NCI-H128 (cell line): ENCODE results near the gene TRIM52.
"Not testable (repeated sequence)": the region's sequence is repeated elsewhere in the genome, so short reads cannot be mapped to it uniquely, and the experiment has no call there.

ENCODE experiments used
- DNase-seq: peaks from one replicate; lab custom pipeline; 2025; ENCODE audit not compliant: unreplicated experiment; lab: John Stamatoyannopoulos, UW

Gene TRIM52

DNA sequence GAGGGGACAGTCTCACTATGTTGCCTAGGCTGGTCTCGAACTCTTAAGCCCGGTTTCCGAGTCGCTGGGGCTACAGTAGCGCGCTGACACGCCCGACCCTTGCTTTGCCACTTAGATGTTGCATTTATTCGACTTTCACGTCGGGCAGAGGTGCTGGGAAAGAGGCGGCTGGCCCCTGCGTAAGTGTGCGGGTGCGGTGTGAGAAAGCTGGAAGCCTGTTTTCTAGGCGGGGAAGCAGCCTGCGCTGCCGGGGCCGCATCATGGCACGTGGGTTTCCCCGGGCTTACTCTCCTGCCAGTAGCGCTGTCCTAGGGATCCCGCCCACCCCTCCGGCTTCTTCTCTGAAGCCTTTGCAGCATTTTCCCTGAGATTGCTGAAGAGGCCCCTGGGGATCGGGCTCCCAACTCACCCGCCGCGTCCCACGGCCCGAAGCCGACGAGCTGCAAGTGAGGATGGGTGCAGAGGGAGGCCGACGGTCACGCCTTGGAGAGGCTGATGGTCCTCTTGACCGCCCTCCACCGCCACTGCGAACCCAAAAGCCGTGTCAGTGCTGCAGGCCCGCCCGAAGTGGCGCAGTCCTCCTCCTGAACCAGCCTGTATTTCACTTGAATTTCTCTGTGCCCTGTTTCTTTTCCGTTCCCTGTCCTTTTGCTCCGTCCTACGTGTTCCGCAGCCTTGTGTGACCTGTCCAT is 43.7 kb downstream of the TRIM52 start:
- no peak for DNase-seq

DNA sequence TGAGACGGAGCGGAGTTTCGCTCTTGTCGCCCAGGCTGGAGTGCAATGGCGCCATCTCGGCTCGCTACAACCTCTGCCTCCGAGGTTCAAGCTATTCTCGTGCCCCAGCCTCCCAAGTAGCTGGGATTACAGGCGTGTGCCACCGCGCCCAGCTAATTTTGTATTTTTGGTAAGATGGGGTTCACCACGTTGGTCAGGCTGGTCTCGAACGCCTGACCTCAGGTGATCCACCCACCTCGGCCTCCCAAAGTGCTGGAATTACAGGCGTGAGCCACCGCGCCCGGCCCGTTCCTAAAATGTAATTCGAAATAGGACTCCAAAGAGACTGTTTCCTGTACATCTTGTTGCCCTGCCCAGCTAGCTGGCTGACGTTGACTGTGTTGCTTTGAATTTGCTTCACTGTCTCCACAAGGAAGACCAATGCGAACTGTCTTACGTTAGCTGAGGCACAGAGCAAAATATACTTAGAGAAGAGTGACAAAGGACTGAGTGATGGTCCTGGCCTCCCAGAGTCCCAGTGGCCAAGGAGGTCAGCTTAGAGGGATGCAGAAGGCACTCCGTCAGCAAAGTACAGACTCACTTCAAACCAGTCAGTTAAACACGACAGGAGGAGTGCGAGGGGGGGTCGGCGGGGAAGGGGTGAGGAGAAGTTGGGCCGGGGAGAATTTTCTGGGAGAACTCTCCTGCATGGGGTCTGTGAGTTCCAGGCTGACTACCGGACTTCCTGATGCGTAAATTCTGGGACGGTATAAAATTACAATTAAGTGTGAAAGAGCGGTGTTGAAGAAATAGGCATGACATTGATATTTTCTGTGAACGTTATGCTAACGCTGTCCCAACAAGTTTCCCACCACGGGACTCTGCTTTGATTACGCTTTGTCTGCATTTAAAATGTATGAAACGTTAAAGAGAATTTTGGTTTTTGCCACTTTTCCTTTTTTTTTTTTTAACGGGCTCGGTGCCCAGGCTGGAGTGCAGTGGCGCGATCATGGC is 44.6 kb downstream of the TRIM52 start:
- DNase-seq, result no peak

DNA sequence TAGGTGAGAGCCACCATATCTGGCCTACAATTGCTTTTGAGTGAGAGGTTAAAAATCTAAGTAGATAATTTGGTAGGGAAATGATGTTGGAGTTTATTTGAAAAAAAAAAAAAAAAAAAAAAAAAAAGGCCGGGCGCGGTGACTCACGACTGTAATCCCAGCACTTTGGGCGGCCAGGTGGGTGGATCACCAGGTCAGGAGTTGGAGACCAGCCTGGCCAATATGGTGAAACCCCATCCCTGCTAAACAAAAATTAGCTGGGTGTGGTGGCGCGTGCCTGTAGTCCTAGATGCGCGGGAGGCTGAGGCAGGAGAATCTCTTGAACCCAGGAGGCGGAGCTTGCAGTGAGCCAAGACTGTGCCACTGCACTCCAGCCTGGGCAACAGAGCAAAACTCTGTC is 46.7 kb downstream of the TRIM52 start:
- DNase-seq, result not testable (repeated sequence)

DNA sequence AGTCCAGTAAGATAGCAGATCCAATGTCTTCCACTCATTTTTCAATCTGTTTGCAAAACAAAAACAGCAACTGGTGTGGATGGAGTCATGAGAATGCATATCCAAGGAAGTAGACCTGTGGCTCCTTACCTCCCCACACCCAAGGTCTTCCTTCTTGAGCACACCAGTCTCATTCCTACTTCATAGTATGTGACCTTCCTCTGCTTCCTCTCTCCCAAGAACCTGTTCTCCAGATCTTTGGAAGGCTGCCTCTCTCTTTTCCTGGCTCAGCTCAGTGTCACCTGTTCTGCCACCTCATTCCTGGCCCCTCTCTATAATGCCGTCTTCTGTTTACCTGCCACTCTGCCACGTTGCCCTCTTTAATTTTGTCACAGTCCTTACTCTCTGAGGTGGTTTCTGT is 48.0 kb downstream of the TRIM52 start:
- DNase-seq, result no peak

DNA sequence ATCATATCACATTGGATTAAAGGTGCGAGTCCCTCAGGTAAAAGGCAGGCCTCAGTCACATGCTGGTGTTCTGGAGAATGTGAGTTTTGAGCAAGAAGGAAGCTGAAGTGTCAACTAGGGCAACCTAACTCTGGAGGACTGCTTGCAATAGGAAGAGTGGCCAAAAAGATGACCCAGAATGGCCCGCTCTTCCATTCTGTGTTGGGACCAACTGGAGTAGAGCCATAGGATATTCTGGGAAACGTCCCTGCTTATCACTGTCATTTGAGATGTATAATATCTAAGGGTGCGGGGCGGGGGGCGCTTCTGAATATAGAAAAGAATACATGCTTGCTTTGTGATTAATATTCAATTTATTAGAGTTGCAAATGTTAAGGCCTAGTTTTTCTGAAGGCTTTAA is 48.9 kb downstream of the TRIM52 start:
- no peak for DNase-seq

DNA sequence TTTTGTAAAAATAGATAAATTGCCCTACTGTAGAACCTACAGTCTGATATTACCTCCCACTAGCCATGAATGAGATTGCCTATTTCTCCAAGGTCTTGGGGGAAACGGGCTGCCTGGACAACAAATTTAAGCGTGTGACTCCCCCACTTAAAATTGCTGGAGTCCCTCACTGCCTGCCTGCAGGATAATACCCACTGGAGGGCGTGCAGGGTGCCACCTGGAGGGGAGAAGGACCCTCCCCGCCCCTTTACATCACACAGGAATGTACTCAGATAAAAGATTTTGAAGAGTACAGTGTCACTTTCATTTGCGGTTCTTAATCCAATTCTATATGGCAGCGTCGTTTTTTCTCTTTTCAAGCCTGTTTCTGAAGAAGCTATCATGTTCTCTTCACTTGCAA is 49.7 kb downstream of the TRIM52 start:
- no peak for DNase-seq

DNA sequence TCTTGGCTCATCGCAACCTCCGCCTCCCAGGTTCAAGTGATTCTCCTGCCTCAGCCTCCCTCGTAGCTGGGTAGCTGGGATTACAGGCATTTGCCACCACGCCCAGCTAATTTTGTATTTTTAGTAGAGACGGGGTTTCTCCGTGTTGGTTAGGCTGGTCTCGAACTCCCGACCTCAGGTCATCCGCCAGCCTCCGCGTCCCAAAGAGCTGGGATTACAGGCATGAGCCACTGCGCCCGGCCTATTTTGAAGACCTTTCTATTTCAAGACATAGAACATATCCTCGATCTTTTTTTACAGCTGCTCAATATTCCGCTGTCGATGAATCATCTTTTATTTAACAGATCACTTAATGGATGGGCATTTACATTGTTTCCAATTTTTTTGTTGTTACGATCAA is 50.2 kb downstream of the TRIM52 start:
- DNase-seq, result not testable (repeated sequence)

DNA sequence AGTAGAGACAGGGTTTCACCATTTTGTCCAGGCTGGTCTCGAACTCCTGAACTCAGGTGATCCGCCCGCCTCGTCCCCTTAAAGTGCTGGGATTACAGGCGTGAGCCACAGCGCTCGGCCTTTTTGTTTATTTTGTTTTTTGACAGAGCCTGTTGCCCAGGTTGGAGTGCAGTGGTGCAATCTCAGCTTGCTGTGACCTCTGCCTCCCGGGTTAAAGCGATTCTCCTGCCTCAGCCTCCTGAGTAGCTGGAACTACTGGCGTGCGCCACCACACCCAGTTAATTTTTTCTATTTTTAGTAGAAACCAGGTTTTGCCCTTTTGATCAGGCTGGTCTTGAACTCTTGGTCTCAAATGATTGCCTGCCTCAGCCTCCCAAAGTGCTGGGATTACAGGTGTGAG is 50.8 kb downstream of the TRIM52 start:
- DNase-seq, result not testable (repeated sequence)

DNA sequence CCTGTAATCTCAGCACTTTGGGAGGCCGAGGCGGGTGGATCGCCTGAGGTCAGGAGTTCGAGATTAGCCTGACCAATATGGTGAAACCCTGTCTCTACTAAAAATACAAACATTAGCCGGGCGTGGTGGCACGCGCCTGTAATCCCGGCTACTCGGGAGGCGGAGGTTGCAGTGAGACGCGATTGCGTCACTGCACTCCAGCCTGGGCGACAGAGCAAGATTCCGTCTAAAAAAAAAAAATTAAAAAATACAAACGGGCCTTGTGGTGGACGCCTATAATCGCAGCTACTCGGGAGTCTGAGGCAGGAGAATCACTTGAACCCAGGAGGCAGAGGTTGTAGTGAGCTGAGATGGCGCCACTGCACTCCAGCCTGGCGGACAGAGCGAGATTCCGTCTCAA is 51.9 kb downstream of the TRIM52 start:
- DNase-seq, result not testable (repeated sequence)

DNA sequence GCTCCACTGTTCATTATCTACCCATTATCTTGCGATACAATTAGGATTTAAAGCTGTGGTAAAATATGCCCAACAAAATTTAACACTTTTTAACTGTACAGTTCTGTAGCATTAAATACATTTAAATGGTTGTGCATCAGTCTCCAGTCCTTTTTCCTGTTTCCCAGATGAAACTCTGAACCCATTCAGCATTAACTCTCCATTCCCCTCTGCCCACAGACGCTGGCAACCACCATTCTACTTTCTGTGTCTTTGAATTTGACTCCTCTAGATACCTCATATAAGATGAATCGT is 53.0 kb downstream of the TRIM52 start:
- DNase-seq, result no peak

DNA sequence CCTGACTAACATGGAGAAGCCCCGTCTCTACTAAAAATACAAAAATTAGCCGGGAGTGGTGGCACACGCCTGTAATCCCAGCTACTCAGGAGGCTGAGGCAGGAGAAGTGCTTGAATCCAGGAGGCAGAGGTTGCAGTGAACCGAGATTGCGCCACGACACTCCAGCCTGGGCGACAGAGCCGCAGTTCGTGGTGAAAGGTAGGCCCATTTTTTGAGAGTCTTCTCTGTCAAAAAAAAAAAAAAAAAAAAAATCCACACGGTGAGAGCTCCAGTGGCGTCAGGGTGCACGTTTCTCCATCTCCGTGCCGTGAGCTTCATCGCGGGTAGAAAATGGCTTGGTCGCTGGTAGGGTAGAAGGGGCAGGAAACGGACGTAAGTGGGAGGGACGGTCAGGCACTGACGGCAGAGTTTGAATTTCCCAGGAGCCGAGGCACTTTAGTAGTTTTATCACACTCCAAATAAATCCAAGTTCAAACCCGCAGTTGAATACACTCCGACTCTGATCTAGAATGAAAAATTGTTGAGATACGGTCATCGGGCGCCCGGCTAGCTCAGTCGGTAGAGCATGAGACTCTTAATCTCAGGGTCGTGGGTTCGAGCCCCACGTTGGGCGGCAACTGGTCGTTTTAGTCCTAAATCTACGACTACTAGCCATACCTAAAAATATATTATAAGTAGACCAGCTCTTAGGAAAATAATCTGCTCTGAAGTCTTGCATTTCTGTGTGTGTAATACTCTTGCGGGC is 53.6 kb downstream of the TRIM52 start:
- no peak for DNase-seq

DNA sequence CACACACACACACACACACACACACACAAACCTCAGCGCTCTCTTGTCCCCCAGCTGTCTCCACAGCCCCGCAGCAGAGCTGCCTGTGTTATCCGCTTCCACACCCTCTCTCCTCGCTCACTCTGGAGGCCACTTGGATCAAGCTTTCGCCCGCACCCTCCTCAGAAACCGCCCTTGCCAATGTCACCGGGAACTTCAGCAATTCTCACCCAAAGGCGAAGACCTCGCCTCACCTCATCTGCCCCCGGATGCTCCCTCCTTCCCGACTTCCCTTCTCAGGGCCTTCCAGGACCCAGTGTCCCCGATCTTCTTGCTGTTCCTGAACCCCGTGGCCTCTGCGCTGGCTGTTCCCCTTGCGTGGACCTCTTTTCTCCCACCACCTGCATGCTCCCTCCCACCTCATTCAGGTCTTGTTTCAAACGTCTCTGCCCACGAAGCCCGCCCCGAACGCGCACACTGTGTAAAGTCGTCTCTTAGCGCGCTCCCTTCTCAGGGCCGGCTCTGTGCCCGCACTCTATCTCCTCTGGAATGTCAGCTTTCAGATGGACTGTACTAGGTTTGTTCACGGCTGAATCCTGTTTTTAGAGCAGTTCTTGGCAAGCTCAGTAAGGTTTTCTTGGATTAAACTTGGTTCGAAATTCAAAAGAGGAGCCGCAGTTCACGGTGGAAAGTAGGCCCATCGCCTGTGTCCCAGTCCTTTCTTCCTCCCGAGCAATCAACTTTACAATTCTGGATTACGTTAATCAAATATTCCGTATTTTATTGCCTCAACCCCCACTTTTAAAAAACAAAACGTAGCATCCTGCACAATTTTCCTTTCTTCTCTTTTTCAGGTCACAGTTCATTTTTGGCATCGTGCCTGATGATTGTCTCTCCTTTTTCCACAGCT is 54.9 kb downstream of the TRIM52 start:
- DNase-seq, result no peak
